HG03175 (cell line): ENCODE data around the gene TPPP.

ENCODE experiments used
- ATAC-seq: cut with Tn5 transposase; IDR thresholded peaks from one replicate; pipeline ENCODE4 v1.9.1; 2021; ENCODE audit warnings: mild to moderate bottlenecking, moderate library complexity; ENCODE audit not compliant: unreplicated experiment

TPPP gene

GRCh38 chr5:647727-648126, 45.4 kb downstream of the TPPP start:
- no peak for ATAC-seq

GRCh38 chr5:647311-647710, 45.8 kb downstream of the TPPP start:
- no peak for ATAC-seq

- ATAC-seq = no peak
Measured at GRCh38 chr5:646396-647201, 46.6 kb downstream of the TPPP start.

GRCh38 chr5:645421-645820, 47.7 kb downstream of the TPPP start:
- ATAC-seq = no peak

- no peak for ATAC-seq
Measured at GRCh38 chr5:644971-645370, 48.2 kb downstream of the TPPP start.

- ATAC-seq = no peak
Measured at GRCh38 chr5:644509-644908, 48.6 kb downstream of the TPPP start.

GRCh38 chr5:643811-644271, 49.3 kb downstream of the TPPP start:
- ATAC-seq = no peak

- ATAC-seq = no peak
Measured at GRCh38 chr5:643351-643801, 49.8 kb downstream of the TPPP start.

GRCh38 chr5:642481-642880, 50.7 kb downstream of the TPPP start:
- ATAC-seq = no peak

GRCh38 chr5:641331-641765, 51.8 kb downstream of the TPPP start:
- ATAC-seq = no peak

- ATAC-seq = no peak
Measured at GRCh38 chr5:640461-641330, 52.5 kb downstream of the TPPP start.

GRCh38 chr5:639584-640213, 53.5 kb downstream of the TPPP start:
- ATAC-seq = no peak

GRCh38 chr5:639253-639530, 54.0 kb downstream of the TPPP start:
- no peak for ATAC-seq

- no peak for ATAC-seq
Measured at GRCh38 chr5:638501-639252, 54.5 kb downstream of the TPPP start.

- no peak for ATAC-seq
Measured at GRCh38 chr5:637581-638450, 55.3 kb downstream of the TPPP start.

GRCh38 chr5:636951-637350, 56.2 kb downstream of the TPPP start:
- ATAC-seq = no peak

- ATAC-seq = no peak
Measured at GRCh38 chr5:635306-636055, 57.7 kb downstream of the TPPP start.

- ATAC-seq = no peak
Measured at GRCh38 chr5:634191-634590, 59.0 kb downstream of the TPPP start.

- no peak for ATAC-seq
Measured at GRCh38 chr5:633501-633955, 59.6 kb downstream of the TPPP start.
